ENCODE measurements around the gene GTPBP6.
"Not testable (repeated sequence)": the region's sequence is repeated elsewhere in the genome, so short reads cannot be mapped to it uniquely, and the experiment has no call there.

The GTPBP6 gene

GRCh38 chrX:262381-262909, 56.2 kb downstream of the GTPBP6 start:
- DNase-seq: no peak

- DNase-seq: no peak
These were observed 56.7 kb downstream of the GTPBP6 start for GRCh38 chrX:261919-262352.

- DNase-seq: no peak
These were observed 57.3 kb downstream of the GTPBP6 start for GRCh38 chrX:261167-261918.

GRCh38 chrX:259692-260355, 58.8 kb downstream of the GTPBP6 start:
- no peak for DNase-seq

- DNase-seq: no peak
These were observed 60.1 kb downstream of the GTPBP6 start for GRCh38 chrX:258291-259040.

- no peak for DNase-seq
These were observed 60.8 kb downstream of the GTPBP6 start for GRCh38 chrX:257681-258289.

- DNase-seq: not testable (repeated sequence)
These were observed 61.5 kb downstream of the GTPBP6 start for GRCh38 chrX:257054-257453.

- no peak for DNase-seq
These were observed 62.7 kb downstream of the GTPBP6 start for GRCh38 chrX:255923-256331.

All from activated CD4-positive, alpha-beta T cell treated with anti-CD3 and anti-CD28 coated beads, Interleukin-10, Interleukin-2, amounts not matched to agents 100 ng/mL and 50 ng/mL, durations not matched to agents 16 hours and 8 hours (primary cell).